Retina (tissue), 1 donor: ENCODE measurements around the gene TSPAN4.

Source experiments
- DNase-seq: peaks from one replicate; pipeline ENCODE4 v3.0.0-alpha.2; 2016

TSPAN4 gene, protein sequence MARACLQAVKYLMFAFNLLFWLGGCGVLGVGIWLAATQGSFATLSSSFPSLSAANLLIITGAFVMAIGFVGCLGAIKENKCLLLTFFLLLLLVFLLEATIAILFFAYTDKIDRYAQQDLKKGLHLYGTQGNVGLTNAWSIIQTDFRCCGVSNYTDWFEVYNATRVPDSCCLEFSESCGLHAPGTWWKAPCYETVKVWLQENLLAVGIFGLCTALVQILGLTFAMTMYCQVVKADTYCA

DNA sequence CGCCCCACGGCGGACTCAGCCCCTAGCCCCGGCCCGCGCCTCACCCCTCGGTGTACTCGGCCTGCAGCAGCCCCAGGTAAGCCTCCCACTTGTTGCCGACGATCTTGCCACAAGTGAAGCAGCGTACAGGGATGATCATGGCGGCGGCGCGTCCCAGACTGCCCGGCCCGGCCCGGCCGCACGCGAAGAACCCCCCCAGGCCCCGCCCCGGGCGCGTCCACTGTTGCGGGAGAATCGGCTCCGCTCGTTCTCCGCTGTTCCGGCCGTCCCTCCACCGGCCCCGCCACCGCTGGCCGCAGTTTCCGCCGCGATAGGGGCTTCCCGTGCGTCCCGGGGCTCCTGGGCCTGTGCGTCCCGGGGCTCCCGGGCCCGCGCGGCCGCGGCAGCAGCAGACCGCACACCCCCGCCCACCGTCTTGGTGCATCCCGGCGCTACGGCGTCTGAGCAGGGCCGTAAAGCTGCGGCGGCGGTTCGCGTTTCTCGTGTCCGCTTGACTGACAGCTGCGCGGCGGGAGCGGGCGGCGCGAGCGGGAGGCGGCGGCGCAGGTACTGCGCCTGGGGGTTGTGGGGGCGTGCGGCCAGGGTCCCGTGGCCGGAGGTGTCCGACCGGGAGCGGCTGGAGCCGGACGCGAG, at the start of gene TSPAN4, which contains the start of gene POLR2L:
Gene TSPAN4 (plus strand): TSS at position 483 of the 633 bp plus-strand sequence. CDS start 7,453 bp downstream, outside the sequence.
Gene POLR2L (minus strand): TSS at position 160 of the 633 bp plus-strand sequence. CDS start 21 bp downstream, at position 139.
- peak; percentile 96 for DNase-seq

DNA sequence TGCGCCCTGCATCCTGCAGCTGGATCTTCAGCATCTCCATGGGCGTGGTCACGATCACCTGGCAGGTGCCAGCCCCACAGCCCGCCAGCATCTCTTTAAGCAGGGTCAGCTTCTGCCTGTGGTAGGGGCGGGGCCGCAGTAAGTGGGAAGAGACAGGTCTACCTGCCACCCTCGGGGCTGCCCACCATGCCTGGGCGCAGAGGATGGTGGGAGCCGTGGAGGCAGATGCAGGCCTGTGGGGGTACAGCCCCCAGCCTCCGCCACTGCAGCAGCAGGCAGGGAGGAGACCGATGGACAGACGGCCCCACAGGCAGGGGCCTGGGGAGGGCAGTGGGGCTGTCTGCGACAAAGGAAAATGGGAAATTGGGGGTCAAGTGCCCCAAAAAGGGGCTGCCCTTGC, 49.8 kb upstream of the TSPAN4 start:
- DNase-seq, result no peak

DNA sequence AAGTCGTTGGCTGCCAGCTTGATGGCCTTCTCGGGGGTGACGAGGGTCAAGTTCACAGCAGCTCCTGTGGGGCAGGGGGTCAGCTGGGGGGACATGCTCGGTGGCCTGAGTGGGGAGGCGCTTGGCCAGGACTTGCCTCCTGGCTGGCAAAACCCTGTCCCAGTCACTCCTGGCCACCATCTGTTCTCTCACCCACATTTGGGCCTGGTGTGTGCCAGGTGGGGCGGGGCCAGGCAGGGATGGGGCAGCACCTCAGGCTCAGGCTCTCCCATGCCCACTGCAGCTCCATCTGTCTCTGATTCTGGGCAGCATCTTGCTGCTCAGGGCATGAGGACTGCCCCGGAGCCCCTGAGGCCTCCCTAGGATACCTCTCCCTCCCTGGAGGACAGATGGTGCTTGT, 49.1 kb upstream of the TSPAN4 start:
- no peak for DNase-seq

DNA sequence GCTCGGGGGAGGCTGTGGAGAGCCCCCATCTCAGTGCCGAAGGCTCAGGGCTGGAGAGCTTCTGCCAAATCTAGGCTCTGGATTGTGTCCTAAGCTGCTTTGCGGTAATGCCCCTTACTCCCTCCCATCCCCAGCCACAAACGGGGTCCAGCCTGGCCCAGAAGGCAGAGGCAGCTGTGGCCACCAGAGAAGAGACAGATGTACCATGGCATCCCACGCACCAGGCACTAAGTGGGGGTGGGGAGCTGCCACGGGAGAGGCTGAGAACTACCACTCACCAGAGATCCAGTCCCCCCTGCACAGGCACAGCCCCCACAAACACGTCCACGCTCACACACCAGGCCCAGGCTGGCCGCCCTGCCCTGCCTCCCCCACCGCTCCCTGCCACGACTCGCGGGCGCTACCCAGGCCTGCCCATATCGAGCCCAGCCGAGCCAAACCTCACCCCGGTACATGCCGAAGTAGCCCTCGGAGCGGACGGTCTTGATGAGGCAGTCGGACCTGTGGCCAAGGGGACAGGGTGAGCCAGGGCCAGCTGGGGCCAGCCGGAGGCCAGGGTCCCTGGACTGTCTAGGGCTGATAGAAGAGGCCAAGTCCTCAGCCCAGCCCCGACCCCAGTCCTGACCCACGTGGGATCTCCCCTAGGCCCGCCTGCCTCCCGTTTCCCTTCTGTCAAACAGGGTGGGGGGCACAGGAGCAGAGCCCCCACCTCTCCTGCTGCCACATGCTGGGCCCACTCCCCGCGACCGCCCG, 48.5 kb upstream of the TSPAN4 start:
- DNase-seq, result no peak

DNA sequence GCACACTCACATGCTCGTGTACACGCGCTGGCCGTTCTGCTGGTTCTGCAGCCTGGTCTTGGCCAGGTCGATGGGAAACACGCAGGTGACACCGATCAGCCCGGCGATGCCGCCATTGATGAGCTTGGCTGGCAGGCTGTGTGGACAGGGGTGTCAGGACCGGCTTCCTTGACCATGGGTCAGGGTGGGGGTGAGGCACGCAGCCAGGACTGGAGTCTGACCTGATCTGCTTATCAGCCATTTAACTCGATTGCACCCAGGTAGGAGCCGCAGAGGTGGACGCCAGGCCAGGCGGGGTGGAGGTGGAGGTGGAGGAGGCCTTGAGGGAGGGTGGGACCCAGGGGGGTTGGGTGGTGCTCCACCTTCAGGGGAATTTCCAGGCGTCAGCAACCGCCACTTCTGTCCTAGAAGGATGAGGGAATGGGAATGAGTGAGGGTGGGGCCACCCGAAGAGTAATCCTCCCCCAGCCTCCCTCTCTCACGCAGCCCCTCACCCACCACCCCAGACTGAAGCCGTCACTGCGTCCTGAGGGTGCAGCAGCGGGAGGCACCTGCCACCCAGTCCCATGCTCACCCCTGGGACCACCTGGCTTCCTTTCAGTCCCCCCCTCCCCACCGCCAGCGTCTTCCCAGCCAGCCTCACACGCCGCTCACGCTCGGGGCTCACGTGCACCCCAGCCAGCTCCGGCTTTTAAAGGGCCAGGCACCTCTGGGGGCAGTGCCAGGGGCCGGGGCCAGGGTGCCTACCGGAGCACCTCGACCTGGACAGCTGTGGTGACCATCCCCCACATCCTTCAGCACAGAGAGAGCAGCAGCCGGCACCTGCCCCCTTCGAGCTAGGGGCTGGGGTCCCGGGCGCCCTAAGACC, 47.7 kb upstream of the TSPAN4 start:
- DNase-seq, result no peak

DNA sequence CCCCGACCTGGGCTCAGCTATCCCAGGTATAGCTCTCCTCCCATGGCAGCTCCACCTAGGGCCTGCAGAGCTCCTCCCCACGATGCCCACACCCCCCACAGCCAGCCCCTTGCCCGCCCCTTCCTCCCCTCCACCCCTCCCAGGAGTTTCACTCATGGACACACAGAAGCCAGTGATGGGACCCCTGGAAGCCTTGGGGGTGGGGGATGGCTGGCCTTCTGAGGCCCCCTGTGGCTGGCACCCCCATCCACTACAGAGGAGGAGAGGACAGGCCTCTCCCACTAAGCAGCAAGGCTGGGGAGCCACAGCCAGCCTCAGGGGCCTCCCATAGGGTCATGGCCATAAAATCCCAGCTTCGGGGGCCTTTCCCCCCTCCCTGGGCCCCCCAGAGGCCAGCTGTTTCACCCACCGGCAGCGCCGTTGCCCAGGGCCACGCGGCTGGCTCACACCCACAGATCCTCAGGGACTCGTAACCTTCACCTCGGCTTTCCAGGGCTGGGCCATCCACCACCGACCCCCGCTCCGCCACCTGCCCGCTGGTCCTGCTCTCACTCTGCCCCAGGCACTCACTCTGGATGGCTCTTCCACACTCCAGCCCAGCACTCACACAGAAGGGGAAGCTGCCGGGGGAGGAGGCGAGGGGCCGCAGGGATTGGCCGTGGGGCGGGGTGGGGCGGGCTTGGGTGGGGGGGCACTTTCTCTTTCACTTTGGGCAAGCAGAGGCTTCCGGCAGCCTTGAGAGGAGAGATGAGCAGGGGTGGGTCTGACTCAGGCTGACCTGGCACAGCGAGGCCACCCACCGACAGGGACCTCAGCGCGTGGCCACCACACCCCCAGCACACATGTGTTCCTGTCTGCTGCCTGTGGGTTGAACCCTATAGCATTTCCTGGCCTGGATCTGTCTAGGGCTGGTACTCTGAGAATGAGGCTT, 46.8 kb upstream of the TSPAN4 start:
- peak; percentile 52 for DNase-seq

DNA sequence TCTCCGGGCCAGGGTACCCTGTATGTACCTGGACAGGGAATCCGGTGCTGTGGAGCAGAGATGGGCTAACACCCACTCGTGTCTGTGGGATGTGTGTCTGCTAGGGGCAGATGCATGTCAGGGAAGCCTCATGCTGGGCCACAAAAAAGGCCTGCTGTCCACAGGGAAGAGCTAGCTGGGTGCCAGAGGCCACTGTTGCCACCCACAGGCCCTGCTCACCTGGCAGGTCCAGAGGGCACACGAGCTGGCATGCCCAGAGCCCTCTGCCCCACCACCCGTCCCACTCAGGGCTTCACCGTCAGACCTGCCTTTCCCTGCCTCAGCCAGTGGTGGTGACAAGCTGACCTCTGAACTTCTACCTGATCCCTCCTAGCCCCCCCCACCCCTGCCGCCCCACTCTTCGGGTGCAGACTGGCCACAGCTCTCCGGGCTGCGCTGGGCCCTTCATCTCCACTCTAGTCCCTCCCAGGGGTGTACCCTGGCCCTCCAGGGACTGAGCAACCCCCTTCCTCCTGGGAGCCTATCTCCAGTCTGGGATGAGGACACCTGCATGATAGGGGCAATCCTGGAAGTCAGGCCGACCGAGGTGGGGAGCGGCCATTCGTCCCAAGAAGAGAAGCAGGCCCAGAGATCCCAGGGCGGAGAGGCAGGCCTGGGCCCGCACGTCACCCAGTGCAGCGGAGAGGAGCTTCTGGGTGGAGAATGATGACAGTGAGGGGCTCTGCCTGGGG, 45.9 kb upstream of the TSPAN4 start:
- DNase-seq, result peak; percentile 48

DNA sequence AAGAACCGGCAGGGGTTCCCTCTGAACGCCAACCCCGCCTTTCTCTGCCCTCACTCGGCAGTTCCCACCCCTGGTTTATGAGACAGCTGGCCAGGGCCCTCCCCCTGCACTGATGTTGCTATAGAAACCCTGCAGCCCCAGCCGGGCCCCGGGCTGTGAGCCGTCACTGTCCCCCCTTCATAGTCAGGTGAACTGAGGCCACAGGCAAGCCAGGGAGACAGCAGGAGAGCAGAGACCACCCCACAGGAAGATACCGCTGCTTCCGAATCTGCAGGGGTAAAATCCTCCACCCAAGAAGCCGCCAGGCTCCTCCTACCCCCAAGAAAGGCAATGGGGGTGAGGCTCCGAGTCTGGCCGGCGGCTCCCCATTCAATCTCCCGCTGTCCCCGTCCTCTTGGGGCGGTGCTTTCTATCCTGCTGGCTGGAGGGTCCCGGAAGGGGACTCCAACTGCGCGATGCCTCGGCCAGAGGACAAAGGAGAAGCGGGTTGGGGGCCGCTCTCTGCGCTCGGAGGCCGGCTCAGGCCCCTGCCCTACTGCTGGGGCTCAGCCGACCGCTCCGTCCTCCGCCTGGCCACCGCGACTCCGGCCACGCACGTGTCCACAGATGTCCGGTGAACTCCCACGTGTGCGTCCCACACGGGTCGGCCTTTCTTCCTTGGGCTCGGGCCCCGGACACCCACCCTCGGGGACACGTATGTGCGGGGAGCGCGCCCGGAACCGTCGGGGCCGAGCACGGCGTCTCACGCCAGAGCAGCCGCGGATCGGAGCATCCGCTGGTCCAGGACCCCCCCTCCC, 45.2 kb upstream of the TSPAN4 start:
- DNase-seq, result peak; percentile 92

DNA sequence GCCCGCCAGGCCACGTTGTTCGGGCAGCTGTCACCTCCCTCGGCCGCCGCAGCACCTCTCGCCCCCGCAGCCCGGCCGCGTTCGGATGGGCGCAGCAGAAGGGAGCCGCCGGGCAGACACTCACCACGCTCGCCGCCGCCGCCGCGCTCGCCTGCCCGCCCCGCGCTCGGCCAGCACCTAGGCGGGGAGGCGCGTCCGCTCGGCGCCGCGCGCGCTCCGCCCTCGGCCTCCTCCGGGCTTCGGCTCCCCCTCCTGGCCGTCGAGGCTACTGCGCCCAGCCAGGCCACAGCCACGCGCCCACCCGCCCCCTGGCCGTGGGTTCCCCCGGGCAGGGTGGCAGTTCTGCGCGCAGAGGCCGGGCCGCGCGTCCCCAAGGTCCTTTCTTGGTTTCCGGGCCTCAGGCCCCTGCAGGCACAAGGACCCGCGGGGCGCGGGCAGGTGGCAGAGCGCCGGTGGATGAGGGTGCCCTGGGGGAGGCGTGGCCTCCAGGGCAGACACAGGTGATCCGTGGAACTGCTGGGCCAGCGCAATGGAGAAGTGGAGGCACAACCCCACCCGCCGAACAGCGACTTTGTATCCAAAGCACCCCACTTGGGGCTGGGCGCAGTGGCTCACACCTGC, 44.4 kb upstream of the TSPAN4 start, which contains the start of gene SLC25A22:
Gene SLC25A22 (minus strand): TSS at position 189 of the 621 bp plus-strand sequence. CDS start 3,275 bp downstream, outside the sequence.
- DNase-seq, result peak; percentile 90

DNA sequence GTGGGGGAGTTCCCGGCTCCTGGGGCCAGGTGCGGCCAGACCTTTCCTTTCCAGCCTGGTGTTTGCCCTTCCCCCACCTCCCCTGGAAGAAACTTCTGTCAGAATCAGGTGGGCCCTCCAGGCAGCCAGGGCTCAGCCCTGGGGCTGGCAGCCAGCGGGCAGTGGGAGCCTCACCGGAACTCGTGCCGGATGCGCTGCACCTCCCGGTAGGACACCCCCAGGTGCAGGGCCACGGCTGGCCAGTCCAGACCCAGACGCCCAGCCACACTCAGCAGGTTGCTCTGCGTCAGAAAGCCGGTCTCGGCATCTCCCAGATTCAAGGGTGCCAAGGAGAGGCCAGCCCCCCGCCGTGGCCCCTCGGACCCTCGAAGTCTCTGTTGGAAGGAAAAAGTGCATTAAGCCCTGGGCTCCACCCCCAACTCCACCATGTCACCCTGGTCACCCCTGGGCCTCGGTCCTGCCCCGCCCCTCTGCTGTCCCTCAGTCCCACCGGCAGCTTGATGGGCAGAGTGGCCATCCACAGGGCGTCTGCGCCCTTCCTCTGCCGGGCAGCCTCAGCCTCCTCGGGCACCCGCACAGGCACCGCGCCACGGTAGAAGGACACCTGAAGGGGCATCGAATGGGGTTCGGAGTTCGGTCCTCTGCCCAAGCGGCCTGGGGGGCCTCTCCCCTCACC, 42.9 kb upstream of the TSPAN4 start:
- DNase-seq, result no peak

DNA sequence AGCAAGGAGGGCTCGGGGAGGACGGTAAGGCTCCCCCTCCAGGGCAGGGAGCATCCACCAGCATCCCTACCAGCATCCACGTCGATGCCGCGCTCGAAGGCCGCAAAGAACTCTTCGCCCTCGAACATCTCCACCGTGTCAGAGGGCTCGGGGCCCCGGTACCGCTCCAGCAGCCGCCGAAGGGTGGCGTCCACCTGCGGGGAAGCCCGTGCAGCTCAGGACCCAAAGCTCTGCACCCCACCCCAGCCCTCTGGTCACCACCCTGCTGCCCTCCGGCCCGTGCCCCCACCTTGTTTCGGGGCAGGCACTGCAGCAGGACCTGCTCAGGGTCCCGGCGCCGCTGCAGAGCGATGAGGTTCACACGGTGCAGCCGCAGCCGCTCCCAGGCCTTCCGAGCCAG, 42.2 kb upstream of the TSPAN4 start:
- no peak for DNase-seq

DNA sequence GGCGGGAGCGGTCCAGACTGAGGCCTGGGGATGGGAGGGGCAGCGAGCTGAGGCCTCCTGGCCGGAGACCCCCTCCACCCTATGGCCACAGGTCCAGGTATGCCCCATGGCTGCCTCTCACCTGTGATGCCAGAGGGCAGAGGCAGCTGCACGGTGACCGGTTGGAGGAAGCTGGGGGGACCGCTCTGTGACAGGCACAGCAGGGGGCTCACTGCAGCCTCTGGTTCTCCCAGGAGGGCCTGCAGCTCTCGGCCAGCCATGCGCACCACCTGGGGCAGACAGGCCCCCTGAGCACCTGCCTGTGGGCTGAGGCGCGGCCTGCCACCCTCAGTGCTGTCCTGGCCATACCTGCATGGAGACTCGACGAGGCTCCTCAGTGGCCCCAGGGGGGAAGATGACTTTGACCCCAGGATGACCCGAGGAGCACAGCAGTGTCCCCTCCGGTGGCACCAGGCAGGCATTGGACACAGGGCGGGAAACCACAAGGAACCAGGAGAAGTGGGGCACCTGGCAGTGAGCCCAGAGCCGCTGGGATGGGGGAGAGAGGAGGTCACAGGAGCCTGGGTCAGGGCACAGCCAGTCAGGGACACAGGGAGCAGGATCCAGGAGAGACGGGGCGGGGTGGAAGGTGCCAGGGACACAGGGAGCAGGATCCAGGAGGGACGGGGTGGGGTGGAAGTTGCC, 41.4 kb upstream of the TSPAN4 start:
- no peak for DNase-seq

DNA sequence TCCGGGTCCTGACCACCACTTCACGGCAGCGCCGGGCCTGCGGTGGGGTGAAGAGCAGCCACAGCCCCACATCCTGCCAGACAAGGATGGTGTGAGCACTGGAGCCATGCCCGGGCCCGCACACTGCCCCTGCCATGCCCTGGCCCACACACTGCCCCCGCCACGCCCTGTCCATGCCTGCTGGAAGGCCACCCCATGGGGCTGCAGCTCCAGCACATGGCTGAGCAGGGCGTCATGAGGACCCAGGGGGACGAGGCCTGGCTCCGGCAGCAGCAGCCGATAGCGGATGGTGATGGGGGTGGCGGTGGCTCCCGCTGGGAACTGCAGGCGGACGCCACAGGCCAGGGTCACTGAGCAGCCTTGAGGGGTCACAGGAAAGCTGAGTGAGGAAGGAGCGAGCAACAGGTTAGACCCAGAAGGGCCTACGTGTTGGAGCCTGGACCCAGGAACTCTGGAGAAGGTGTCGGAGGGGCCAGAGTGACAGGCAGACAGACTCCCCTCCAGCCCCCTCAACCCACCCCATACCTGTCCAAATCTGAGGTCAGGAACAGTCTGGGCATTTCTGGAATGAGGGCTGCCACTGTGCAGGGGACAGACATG, 40.5 kb upstream of the TSPAN4 start:
- no peak for DNase-seq

DNA sequence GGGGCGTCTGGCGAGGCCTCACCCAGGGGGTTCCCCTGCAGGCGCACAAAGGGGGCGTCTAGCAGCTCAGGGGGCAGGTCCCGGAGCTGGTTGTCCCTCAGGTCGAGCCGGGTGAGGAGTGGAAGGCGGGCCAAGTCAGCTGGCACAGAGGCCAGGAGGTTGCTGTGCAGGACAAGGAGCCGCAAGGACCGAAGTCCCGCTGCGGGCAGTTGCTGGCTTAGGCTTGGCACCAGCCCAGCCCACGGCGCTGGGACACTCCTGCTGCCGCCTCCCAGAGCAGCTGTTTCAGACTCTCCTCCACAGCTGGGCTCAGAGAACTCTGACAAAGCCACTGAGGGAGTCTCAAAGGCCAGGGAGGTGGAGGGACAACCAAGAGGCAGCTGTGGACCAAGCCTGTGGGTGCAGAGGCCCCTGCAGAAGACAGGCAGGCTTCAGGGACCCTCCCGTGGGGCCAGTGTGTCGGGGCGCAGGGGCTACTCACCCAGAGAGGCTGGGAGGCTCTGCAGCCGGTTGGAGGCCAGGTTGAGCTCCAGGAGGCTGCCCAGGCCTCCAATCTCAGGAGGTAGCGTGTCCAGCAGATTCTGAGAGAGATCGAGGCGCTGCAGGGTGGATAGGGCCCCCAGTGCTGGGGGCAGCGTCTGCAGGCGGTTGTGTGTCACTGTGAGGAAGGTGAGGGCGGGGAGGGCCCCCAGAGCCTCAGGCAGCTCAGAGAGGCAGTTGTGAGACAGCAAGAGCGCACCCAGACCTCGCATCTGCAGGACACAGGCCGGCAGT, 39.8 kb upstream of the TSPAN4 start:
- DNase-seq, result no peak

DNA sequence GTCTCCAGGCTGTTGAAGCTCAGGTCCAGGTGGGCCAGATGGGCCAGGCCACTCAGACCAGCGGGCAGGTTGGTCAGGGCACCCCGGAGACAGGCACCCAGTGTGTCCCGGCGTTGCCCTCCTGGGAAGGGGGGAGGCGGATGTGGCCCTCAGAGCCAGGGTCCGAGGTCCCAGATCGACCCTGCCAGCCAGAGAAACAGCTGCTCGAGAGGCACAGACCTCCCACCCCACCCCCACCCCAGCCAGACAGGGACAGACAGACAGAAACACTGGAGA, 39.2 kb upstream of the TSPAN4 start:
- no peak for DNase-seq

DNA sequence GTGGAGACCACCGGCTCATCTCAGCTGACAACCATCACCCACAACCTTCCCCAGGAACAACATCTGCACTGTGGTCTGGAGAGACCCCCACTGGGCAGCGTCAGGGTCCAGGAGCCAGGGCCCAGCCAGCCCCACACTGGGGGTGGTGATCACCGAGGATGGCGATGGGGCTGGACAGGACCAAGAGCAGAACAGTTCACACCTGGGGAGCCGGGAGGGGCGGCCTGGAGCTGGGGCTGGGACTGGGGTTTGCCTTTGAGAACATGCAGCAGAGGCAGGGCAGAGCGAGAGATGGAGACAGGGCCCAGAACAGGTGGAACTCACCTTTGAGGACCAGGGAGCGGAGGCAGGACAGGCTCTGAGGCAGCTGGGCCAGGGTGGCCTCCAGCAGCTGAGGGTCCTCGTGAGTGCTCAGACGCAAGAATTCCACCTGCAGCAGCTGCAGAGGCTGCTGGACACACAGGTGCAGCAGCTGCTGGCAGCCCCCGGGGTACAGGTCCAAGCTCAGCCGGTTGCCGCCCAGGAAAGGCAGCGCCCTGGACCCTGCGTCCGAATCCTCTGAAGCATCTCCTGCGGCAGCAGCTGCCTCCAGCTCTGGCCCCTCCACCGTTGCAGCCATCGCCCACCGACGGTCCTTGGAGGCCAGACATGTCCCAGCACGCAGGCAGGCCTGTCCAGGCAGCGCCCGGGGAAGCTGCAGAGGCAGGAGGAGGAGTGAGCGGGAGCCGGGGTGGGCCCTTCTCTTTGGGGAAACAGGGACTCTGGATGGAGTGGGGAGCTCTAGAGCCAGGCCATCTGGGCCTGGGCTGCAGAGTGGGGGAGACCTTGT, 38.7 kb upstream of the TSPAN4 start:
- no peak for DNase-seq
